HG02759 (cell line): ENCODE measurements around the gene TLR7.

Source experiments
- ATAC-seq: cut with Tn5 transposase; IDR thresholded peaks from one replicate; pipeline ENCODE4 v1.9.1; 2021; ENCODE audit warnings: mild to moderate bottlenecking, moderate library complexity; ENCODE audit not compliant: unreplicated experiment

TLR7 gene

GRCh38 chrX:12922599-12922919 lies 55.7 kb downstream of the TLR7 start:
- no peak for ATAC-seq

- ATAC-seq, result no peak
These were observed 62.8 kb downstream of the TLR7 start for GRCh38 chrX:12929701-12930100.

- no peak for ATAC-seq
These were observed 63.3 kb downstream of the TLR7 start for GRCh38 chrX:12930150-12930549.

GRCh38 chrX:12932244-12932643 lies 65.4 kb downstream of the TLR7 start:
- ATAC-seq, result no peak

- ATAC-seq, result no peak
These were observed 68.0 kb downstream of the TLR7 start for GRCh38 chrX:12934850-12935249.

- no peak for ATAC-seq
These were observed 70.1 kb downstream of the TLR7 start for GRCh38 chrX:12936947-12937346.
